Astrocyte (in vitro differentiated cells and primary cell): ENCODE data around the gene SLC29A4. TPM values are rescaled to one million over a fixed set of nuclear protein-coding genes. Genes with fewer than 3 reads are reported as not detected.

ENCODE experiments used
- DNase-seq: peaks from one replicate; pipeline ENCODE4 v3.0.0-alpha.2; 2010; ENCODE audit warnings: low read depth
- FAIRE-seq: peaks from 2 replicates; lab custom pipeline; 2011; peaks lifted over from hg19 to GRCh38; lab: Jason Lieb, UNC
- H2AFZ ChIP-seq: 2 replicates; pipeline ENCODE4 v1.6.0; 2012; ENCODE audit warnings: low read depth, low read length, inconsistent platforms
- H3K27ac ChIP-seq: 2 replicates; pipeline ENCODE4 v1.5.1; 2011; ENCODE audit warnings: low read depth, low read length, inconsistent platforms
- H3K27me3 ChIP-seq: 2 replicates; pipeline ENCODE4 v1.6.0; 2011; ENCODE audit warnings: low read length, inconsistent platforms; ENCODE audit not compliant: insufficient read depth
- H3K36me3 ChIP-seq: 2 replicates; pipeline ENCODE4 v1.5.1; 2011; ENCODE audit warnings: low read length, inconsistent platforms; ENCODE audit not compliant: insufficient read depth
- H3K4me1 ChIP-seq: 2 replicates; pipeline ENCODE4 v1.5.1; 2011; ENCODE audit warnings: low read length, inconsistent platforms; ENCODE audit not compliant: insufficient read depth
- H3K4me2 ChIP-seq: 2 replicates; pipeline ENCODE4 v1.6.0; 2012; ENCODE audit warnings: low read length, inconsistent platforms
- H3K4me3 ChIP-seq: 2 replicates; pipeline ENCODE4 v1.5.1; 2011; ENCODE audit warnings: low read depth, mild to moderate bottlenecking, low read length, inconsistent platforms; ENCODE audit not compliant: insufficient read depth
- H3K79me2 ChIP-seq: 2 replicates; pipeline ENCODE4 v1.6.0; 2012; ENCODE audit warnings: mild to moderate bottlenecking, low read length, inconsistent platforms; ENCODE audit not compliant: insufficient read depth
- H3K9ac ChIP-seq: 2 replicates; pipeline ENCODE4 v1.6.0; 2012; ENCODE audit warnings: mild to moderate bottlenecking, low read length, inconsistent platforms
- H3K9me3 ChIP-seq: 2 replicates; pipeline ENCODE4 v1.5.1; 2012; ENCODE audit warnings: low read depth, mild to moderate bottlenecking, low read length, inconsistent platforms; ENCODE audit not compliant: insufficient read depth
- H4K20me1 ChIP-seq: 2 replicates; pipeline ENCODE4 v1.6.0; 2012; ENCODE audit warnings: low read length, inconsistent platforms; ENCODE audit not compliant: insufficient read depth
- H3K27ac Mint-ChIP-seq: one replicate; pipeline ENCODE4 v1.8.0; 2021; ENCODE audit warnings: mild to moderate bottlenecking, mixed read lengths; ENCODE audit not compliant: unreplicated experiment
- H3K27me3 Mint-ChIP-seq: one replicate; pipeline ENCODE4 v1.8.0; 2021; ENCODE audit warnings: low read depth, mixed read lengths; ENCODE audit not compliant: unreplicated experiment
- H3K36me3 Mint-ChIP-seq: one replicate; pipeline ENCODE4 v1.8.0; 2021; ENCODE audit warnings: low read depth, mixed read lengths; ENCODE audit not compliant: unreplicated experiment
- H3K4me1 Mint-ChIP-seq: one replicate; pipeline ENCODE4 v1.8.0; 2021; ENCODE audit warnings: low read depth, mixed read lengths; ENCODE audit not compliant: unreplicated experiment
- H3K4me3 Mint-ChIP-seq: one replicate; pipeline ENCODE4 v1.8.0; 2021; ENCODE audit warnings: mild to moderate bottlenecking, moderate library complexity, mixed read lengths; ENCODE audit not compliant: unreplicated experiment
- H3K9me3 Mint-ChIP-seq: one replicate; pipeline ENCODE4 v1.8.0; 2021; ENCODE audit warnings: mild to moderate bottlenecking, mixed read lengths; ENCODE audit not compliant: unreplicated experiment
- EZH2 ChIP-seq: IDR thresholded peaks from 2 replicates; pipeline ENCODE4 v1.6.1; 2012; ENCODE audit warnings: mild to moderate bottlenecking, low read length, inconsistent platforms; ENCODE audit not compliant: insufficient read depth
- total RNA-seq: library from RNA; stranded (reverse); gene quantifications from 2 replicates; pipeline ENCODE4 v1.2.1, GENCODE V29; 2021
- TF ChIP-seq, protein P1 (sequence below): IDR thresholded peaks from 2 replicates; pipeline ENCODE4 v1.5.1; 2011; ENCODE audit warnings: low read depth, mild to moderate bottlenecking, inconsistent platforms, low read length, moderate library complexity; ENCODE audit not compliant: insufficient read depth

SLC29A4 gene
- total RNA-seq, 1 donor from 2014 or later, result 8.2 TPM

DNA sequence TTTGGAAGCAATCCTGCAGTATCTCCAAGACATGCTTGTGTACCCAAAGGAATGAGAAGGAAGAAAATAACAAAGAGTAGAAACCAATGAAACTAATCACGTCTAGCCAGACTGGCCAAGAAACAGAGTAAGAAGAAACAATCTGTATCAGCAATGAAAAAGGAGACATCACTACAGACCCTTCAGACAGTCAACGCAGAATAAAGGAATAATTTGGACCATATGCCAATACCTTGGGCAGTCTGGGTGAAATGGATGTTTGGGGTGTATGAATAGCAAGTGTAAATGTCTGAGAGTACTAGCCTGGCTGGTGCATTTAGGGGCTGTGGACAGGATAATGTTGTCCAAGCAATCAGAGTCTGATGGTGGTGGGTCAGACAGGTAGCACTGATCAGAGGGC lies 61.1 kb downstream of the SLC29A4 start:
- no peak overlapping the region for H3K9ac ChIP-seq
- no peak overlapping the region for H3K4me2 ChIP-seq
- Mint-ChIP-seq H3K4me1 (no peaks in the 10 kb centered on the region), H3K4me3 (no peak overlapping the region), H3K36me3 (peaks cover 43% of the 10 kb centered on the region), H3K27me3 (no peaks in the 10 kb centered on the region), H3K27ac (peak overlapping the region; percentile 18), H3K9me3 (peaks cover 22% of the 10 kb centered on the region)
- no peak overlapping the region for H3K4me3 ChIP-seq
- TF ChIP-seq, protein P1, sequence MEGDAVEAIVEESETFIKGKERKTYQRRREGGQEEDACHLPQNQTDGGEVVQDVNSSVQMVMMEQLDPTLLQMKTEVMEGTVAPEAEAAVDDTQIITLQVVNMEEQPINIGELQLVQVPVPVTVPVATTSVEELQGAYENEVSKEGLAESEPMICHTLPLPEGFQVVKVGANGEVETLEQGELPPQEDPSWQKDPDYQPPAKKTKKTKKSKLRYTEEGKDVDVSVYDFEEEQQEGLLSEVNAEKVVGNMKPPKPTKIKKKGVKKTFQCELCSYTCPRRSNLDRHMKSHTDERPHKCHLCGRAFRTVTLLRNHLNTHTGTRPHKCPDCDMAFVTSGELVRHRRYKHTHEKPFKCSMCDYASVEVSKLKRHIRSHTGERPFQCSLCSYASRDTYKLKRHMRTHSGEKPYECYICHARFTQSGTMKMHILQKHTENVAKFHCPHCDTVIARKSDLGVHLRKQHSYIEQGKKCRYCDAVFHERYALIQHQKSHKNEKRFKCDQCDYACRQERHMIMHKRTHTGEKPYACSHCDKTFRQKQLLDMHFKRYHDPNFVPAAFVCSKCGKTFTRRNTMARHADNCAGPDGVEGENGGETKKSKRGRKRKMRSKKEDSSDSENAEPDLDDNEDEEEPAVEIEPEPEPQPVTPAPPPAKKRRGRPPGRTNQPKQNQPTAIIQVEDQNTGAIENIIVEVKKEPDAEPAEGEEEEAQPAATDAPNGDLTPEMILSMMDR, result no peak
- TF ChIP-seq EZH2, result no peak
- H3K27me3 ChIP-seq, result no peaks in the 10 kb centered on the region
- H3K4me1 ChIP-seq, result no peaks in the 10 kb centered on the region
- no peak overlapping the region for H3K27ac ChIP-seq
- DNase-seq (no peak), FAIRE-seq (no peak)
- H3K79me2 ChIP-seq, result peaks cover 4% of the 10 kb centered on the region
- no peaks in the 10 kb centered on the region for H3K9me3 ChIP-seq
- H4K20me1 ChIP-seq, result peaks cover 15% of the 10 kb centered on the region
- peaks cover 12% of the 10 kb centered on the region for H3K36me3 ChIP-seq
- no peak overlapping the region for H2AFZ ChIP-seq

DNA sequence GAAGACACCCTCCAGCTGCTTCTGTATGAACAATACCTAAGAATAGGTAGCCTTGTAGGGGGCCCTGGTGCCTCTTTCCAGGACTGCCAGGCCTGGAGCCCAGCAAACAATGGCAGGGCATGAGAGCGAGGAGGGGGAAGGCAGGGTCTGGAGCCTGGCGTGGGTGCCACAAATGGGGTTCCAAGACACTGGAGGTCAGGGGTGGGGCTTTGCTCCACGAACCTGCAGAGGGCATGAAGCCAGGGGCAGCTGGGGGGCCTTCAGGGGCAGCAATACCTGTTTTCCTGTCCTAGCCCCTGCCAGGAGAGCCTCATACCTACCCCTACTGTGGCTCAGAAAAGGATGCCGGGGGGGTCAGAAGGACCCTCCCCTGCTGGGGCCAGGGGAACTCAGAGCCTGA lies 61.6 kb downstream of the SLC29A4 start:
- H3K4me1 Mint-ChIP-seq, result peaks cover under 1% of the 10 kb centered on the region
- H3K4me1 ChIP-seq, result no peaks in the 10 kb centered on the region
- TF ChIP-seq EZH2, result no peak
- TF ChIP-seq, protein P1, result no peak
- H4K20me1 ChIP-seq, result peaks cover 16% of the 10 kb centered on the region
- no peak overlapping the region for H3K9ac ChIP-seq
- H3K9me3 ChIP-seq, result no peaks in the 10 kb centered on the region
- peaks cover 12% of the 10 kb centered on the region for H3K36me3 ChIP-seq
- peaks cover under 1% of the 10 kb centered on the region for H3K27me3 Mint-ChIP-seq
- FAIRE-seq, result no peak
- DNase-seq, result no peak
- H3K27me3 ChIP-seq, result no peaks in the 10 kb centered on the region
- H3K79me2 ChIP-seq, result peaks cover 7% of the 10 kb centered on the region
- no peak overlapping the region for H3K4me3 ChIP-seq
- H3K4me2 ChIP-seq, result no peak overlapping the region
- H3K4me3 Mint-ChIP-seq, result no peak overlapping the region
- H2AFZ ChIP-seq, result no peak overlapping the region
- no peak overlapping the region for H3K27ac Mint-ChIP-seq
- peaks cover 41% of the 10 kb centered on the region for H3K36me3 Mint-ChIP-seq
- peaks cover 22% of the 10 kb centered on the region for H3K9me3 Mint-ChIP-seq
- no peak overlapping the region for H3K27ac ChIP-seq

DNA sequence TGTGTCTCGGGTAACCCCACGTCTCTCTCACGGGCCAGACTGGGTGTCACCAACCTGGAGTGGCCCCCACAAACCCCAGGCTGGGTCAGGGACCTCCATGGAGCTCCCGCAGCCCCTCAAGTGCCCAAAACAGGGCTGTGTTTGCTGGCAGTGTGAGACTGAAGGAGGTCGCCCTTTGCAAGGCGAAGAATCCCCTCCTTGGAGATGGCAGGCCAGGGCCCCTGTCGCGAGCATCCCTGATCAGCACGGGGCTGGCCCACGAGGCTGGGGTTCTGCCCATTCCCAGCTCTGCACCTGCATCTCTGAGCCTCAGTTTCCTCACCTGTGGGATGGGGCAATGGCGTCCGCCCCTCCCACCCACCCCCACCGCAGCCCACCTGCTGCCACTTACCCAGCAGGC lies 62.4 kb downstream of the SLC29A4 start:
- no peaks in the 10 kb centered on the region for H3K4me1 ChIP-seq
- no peak for TF ChIP-seq EZH2
- TF ChIP-seq, protein P1, result no peak
- no peak overlapping the region for H3K4me3 ChIP-seq
- Mint-ChIP-seq H3K27me3 (peaks cover 2% of the 10 kb centered on the region), H3K36me3 (peaks cover 38% of the 10 kb centered on the region), H3K27ac (no peak overlapping the region), H3K4me3 (no peak overlapping the region), H3K9me3 (peaks cover 20% of the 10 kb centered on the region), H3K4me1 (peaks cover 4% of the 10 kb centered on the region)
- no peak overlapping the region for H3K4me2 ChIP-seq
- H3K9me3 ChIP-seq, result no peaks in the 10 kb centered on the region
- peaks cover 12% of the 10 kb centered on the region for H3K36me3 ChIP-seq
- no peak for DNase-seq
- H3K9ac ChIP-seq, result no peak overlapping the region
- H3K79me2 ChIP-seq, result peaks cover 8% of the 10 kb centered on the region
- no peak for FAIRE-seq
- H2AFZ ChIP-seq, result no peak overlapping the region
- H3K27ac ChIP-seq, result no peak overlapping the region
- H4K20me1 ChIP-seq, result peaks cover 20% of the 10 kb centered on the region
- H3K27me3 ChIP-seq, result no peaks in the 10 kb centered on the region
